HepG2 (cell line): Measurements from ENCODE around the gene NOS1AP. TPM values are rescaled to one million over a fixed set of nuclear protein-coding genes. Genes with fewer than 3 reads are reported as not detected.

Experiments
- ATAC-seq: fragments of 200-7000 bp; cut with Tn5 transposase; 3 replicates; pipeline ENCODE4 v1.9.1; 2020; ENCODE audit warnings: mild to moderate bottlenecking, moderate library complexity
- BruUV-seq: library from RNA; stranded (reverse); fragments of 400-500 nt; replicated peaks from 2 replicates; lab custom pipeline; 2021; lab: Mats Ljungman, UMichigan
- CTCF ChIA-PET: fragments of 300-600 bp; formaldehyde crosslinking; extraction: SDS; loops from one replicate; lab custom pipeline; 2021; ENCODE audit warnings: low total read pairs, inconsistent platforms, low intra/inter-chr PET ratio; lab: Yijun Ruan, JAX
- POLR2A ChIA-PET: fragments of 350-600 bp; sonication (Branson Sonifier 250); formaldehyde crosslinking; loops from one replicate; lab custom pipeline; 2020; ENCODE audit warnings: antibody characterized with exemption, inconsistent platforms; lab: Yijun Ruan, JAX
- DNase-seq: peaks from one replicate; pipeline ENCODE4 v3.0.0-alpha.2; 2015; ENCODE audit warnings: low spot score
- FAIRE-seq: peaks from 3 replicates; lab custom pipeline; 2011; peaks lifted over from hg19 to GRCh38; lab: Jason Lieb, UNC
- H2AFZ ChIP-seq: one replicate; pipeline ENCODE4 v1.6.1; 2011; ENCODE audit warnings: low read length, inconsistent platforms
- H3K27ac ChIP-seq: fragments of 300-600 bp; 3 replicates; pipeline ENCODE4 v1.8.0; 2011; ENCODE audit warnings: mixed run types, mild to moderate bottlenecking, mixed read lengths, low read length, inconsistent platforms; ENCODE audit not compliant: insufficient read depth; ENCODE audit errors: extremely low read length
- H3K27me3 ChIP-seq, 2 experiments: fragments of 200-600 bp in 1 of 2; 2 replicates in 1 of 2; 3 replicates in 1 of 2; pipeline versions ENCODE4 v1.6.0 to v1.8.0; 2011; ENCODE audit warnings: low read length in 2 of 2, mild to moderate bottlenecking in 2 of 2, moderate library complexity in 2 of 2, inconsistent platforms in 1 of 2; ENCODE audit not compliant: insufficient read depth in 2 of 2, control insufficient read depth in 1 of 2
- H3K36me3 ChIP-seq, 2 experiments: fragments of 200-600 bp in 1 of 2; replicated peaks in 1 of 2; 2 replicates in 1 of 2; 3 replicates in 1 of 2; pipeline versions ENCODE4 v1.5.1 to v1.8.0; 2011; ENCODE audit warnings: low read length in 2 of 2, inconsistent platforms in 1 of 2; ENCODE audit not compliant: insufficient read depth in 2 of 2, control insufficient read depth in 1 of 2
- H3K4me1 ChIP-seq: 2 replicates; pipeline ENCODE4 v1.5.1; 2012; ENCODE audit warnings: low read length, inconsistent platforms; ENCODE audit not compliant: insufficient read depth
- H3K4me2 ChIP-seq: 2 replicates; pipeline ENCODE4 v1.6.0; 2011; ENCODE audit warnings: low read depth, low read length, inconsistent platforms
- H3K4me3 ChIP-seq, 3 experiments: fragments of 200-600 bp in 1 of 3; sonication (generic), shearing (Covaris generic) in 1 of 3; replicated peaks in 1 of 3; 2 replicates each; pipeline ENCODE4 v1.5.1; 2011 to 2016; ENCODE audit warnings: low read length in 3 of 3, inconsistent platforms in 2 of 3, low read depth in 2 of 3, mild to moderate bottlenecking in 2 of 3, control low read depth in 1 of 3, mixed read lengths in 1 of 3; ENCODE audit not compliant: insufficient read depth in 1 of 3
- H3K79me2 ChIP-seq: one replicate; pipeline ENCODE4 v1.6.1; 2011; ENCODE audit warnings: low read length, inconsistent platforms; ENCODE audit not compliant: insufficient read depth
- H3K9ac ChIP-seq: 2 replicates; pipeline ENCODE4 v1.6.0; 2011; ENCODE audit warnings: mild to moderate bottlenecking, low read depth, low read length, inconsistent platforms; ENCODE audit not compliant: insufficient read depth
- H3K9me3 ChIP-seq: 2 replicates; pipeline ENCODE4 v1.5.1; 2012; ENCODE audit warnings: mild to moderate bottlenecking, low read length
- H4K20me1 ChIP-seq: 2 replicates; pipeline ENCODE4 v1.6.0; 2011; ENCODE audit warnings: inconsistent platforms, mild to moderate bottlenecking, low read length, moderate library complexity; ENCODE audit not compliant: insufficient read depth
- TEAD2 ChIP-seq: sonication (generic); formaldehyde crosslinking; IDR thresholded peaks from 2 replicates; pipeline ENCODE4 v1.9.0; 2021; ENCODE audit warnings: missing genetic modification reagents
- ZBTB14 ChIP-seq: sonication (generic); formaldehyde crosslinking; IDR thresholded peaks from 2 replicates; pipeline ENCODE4 v1.4.0; 2020; ENCODE audit warnings: missing genetic modification reagents
- ZBTB7B ChIP-seq: sonication (generic); formaldehyde crosslinking; IDR thresholded peaks from 2 replicates; pipeline ENCODE4 v1.4.0; 2020; ENCODE audit warnings: missing genetic modification reagents
- ZNF512B ChIP-seq: sonication (generic); formaldehyde crosslinking; IDR thresholded peaks from 2 replicates; pipeline ENCODE4 v1.5.1; 2020; ENCODE audit warnings: missing genetic modification reagents, mild to moderate bottlenecking, borderline replicate concordance
- ZNF709 ChIP-seq: sonication (generic); formaldehyde crosslinking; IDR thresholded peaks from 2 replicates; pipeline ENCODE4 v1.5.0; 2020; ENCODE audit warnings: mild to moderate bottlenecking, missing genetic modification reagents
- ZNF891 ChIP-seq: sonication (generic); formaldehyde crosslinking; IDR thresholded peaks from 2 replicates; pipeline ENCODE4 v1.5.0; 2020; ENCODE audit warnings: mild to moderate bottlenecking, missing genetic modification reagents
- WGBS: methylation state at CpG from one replicate; pipeline ENCODE4 v1.1.6; 2017; ENCODE audit warnings: low lambda C conversion rate; 5-methylcytosine and 5-hydroxymethylcytosine counted together
- in situ Hi-C: cut with HindIII; loops from 2 replicates; pipeline ENCODE4 v1.10.0; 2017; ENCODE audit warnings: low pct_unique_long_range_greater_than_20kb; ENCODE audit not compliant: extremely low pct_ligation_motif_present
- intact Hi-C: fragments of 100-400 bp; cut with micrococcal nuclease; formaldehyde crosslinking; loops from one replicate; pipeline ENCODE4 v1.10.0; 2022; ENCODE audit not compliant: unreplicated experiment
- polyA plus RNA-seq, 8 experiments: library from polyadenylated mRNA; depleted of rRNA in 3 of 8; stranded (reverse) in 7 of 8; unstranded in 1 of 8; fragments of >200 nt; fragmentation: Illumina TruSeq in 4 of 8; extraction: Trizol in 4 of 8; gene quantifications; 2 replicates each; pipeline versions ENCODE4 v1.2.1 to v1.2.3, GENCODE V29; 2011 to 2016; ENCODE audit warnings: low read depth in 4 of 8, missing spikeins in 1 of 8, mixed read lengths in 1 of 8; ENCODE audit not compliant: insufficient read depth in 1 of 8
- total RNA-seq, 5 experiments: library from RNA; depleted of rRNA; stranded (reverse); fragments of >200 nt; fragmentation: Illumina TruSeq; extraction: Trizol; gene quantifications; 2 replicates each; pipeline ENCODE4 v1.2.3, GENCODE V29; 2016; ENCODE audit warnings: low read depth in 1 of 5
- TF ChIP-seq, protein P1 (sequence below): sonication (generic); formaldehyde crosslinking; conservative IDR thresholded peaks from 2 replicates; pipeline ENCODE4 v1.5.0; 2020; ENCODE audit warnings: missing genetic modification reagents
- TF ChIP-seq, protein P2 (sequence below): sonication (generic); formaldehyde crosslinking; IDR thresholded peaks from 2 replicates; pipeline ENCODE4 v1.4.0; 2020; ENCODE audit warnings: missing genetic modification reagents
- TF ChIP-seq, protein P3 (sequence below): IDR thresholded peaks from 2 replicates; pipeline ENCODE4 v1.6.1; 2016; ENCODE audit warnings: low read depth, control low read depth
- TF ChIP-seq, protein P4 (sequence below): sonication (generic); formaldehyde crosslinking; conservative IDR thresholded peaks from 2 replicates; pipeline ENCODE4 v1.8.0; 2022; ENCODE audit warnings: low read depth, missing genetic modification reagents
- TF ChIP-seq, protein P5 (sequence below): sonication (generic); formaldehyde crosslinking; IDR thresholded peaks from 2 replicates; pipeline ENCODE4 v1.4.0; 2020; ENCODE audit warnings: missing genetic modification reagents, borderline replicate concordance

NOS1AP gene
- total and polyA plus RNA-seq, 2 of the 13 experiments (the other 11 are each of a cell fraction or from before 2014, with no cell fraction given), result 2.0 to 3.3 TPM

GRCh38 chr1:162335126-162335525 is 265.6 kb downstream of the NOS1AP start:
- Histone ChIP-seq H3K79me2 (no peaks in the 10 kb centered on the region), H3K4me3 (no peak overlapping the region), H3K4me2 (no peak overlapping the region), H3K27me3 (no peaks in the 10 kb centered on the region), H3K27ac (no peak overlapping the region), H4K20me1 (no peaks in the 10 kb centered on the region), H3K9me3 (no peaks in the 10 kb centered on the region), H3K36me3 (peaks cover 0 to 24% of the 10 kb centered on the region in 2 experiments; a peak in 2 of 5 replicates), H2AFZ (no peak overlapping the region), H3K9ac (no peak overlapping the region), H3K4me1 (no peaks in the 10 kb centered on the region)
- WGBS, result 98% methylated on average over 5 of the region's 5 CpGs
- intact Hi-C loops, result no loop called here
- DNase-seq (no peak), ATAC-seq (no peak), FAIRE-seq (no peak)
- CTCF ChIA-PET, result no interaction called here
- POLR2A ChIA-PET, result no interaction called here
- no TSS peak for BruUV-seq
- in situ Hi-C loops, result no loop called here
- TF ChIP-seq, protein P1, sequence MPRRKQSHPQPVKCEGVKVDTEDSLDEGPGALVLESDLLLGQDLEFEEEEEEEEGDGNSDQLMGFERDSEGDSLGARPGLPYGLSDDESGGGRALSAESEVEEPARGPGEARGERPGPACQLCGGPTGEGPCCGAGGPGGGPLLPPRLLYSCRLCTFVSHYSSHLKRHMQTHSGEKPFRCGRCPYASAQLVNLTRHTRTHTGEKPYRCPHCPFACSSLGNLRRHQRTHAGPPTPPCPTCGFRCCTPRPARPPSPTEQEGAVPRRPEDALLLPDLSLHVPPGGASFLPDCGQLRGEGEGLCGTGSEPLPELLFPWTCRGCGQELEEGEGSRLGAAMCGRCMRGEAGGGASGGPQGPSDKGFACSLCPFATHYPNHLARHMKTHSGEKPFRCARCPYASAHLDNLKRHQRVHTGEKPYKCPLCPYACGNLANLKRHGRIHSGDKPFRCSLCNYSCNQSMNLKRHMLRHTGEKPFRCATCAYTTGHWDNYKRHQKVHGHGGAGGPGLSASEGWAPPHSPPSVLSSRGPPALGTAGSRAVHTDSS (CRISPR knock-in tag), result no peak
- TF ChIP-seq, protein P2, sequence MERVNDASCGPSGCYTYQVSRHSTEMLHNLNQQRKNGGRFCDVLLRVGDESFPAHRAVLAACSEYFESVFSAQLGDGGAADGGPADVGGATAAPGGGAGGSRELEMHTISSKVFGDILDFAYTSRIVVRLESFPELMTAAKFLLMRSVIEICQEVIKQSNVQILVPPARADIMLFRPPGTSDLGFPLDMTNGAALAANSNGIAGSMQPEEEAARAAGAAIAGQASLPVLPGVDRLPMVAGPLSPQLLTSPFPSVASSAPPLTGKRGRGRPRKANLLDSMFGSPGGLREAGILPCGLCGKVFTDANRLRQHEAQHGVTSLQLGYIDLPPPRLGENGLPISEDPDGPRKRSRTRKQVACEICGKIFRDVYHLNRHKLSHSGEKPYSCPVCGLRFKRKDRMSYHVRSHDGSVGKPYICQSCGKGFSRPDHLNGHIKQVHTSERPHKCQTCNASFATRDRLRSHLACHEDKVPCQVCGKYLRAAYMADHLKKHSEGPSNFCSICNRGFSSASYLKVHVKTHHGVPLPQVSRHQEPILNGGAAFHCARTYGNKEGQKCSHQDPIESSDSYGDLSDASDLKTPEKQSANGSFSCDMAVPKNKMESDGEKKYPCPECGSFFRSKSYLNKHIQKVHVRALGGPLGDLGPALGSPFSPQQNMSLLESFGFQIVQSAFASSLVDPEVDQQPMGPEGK (CRISPR knock-in tag), result no peak
- TF ChIP-seq TEAD2 (CRISPR knock-in tag), result no peak
- no peak for TF ChIP-seq ZNF709 (CRISPR knock-in tag)
- no peak for TF ChIP-seq ZNF891
- TF ChIP-seq ZNF512B (CRISPR knock-in tag), result no peak
- TF ChIP-seq, protein P3, sequence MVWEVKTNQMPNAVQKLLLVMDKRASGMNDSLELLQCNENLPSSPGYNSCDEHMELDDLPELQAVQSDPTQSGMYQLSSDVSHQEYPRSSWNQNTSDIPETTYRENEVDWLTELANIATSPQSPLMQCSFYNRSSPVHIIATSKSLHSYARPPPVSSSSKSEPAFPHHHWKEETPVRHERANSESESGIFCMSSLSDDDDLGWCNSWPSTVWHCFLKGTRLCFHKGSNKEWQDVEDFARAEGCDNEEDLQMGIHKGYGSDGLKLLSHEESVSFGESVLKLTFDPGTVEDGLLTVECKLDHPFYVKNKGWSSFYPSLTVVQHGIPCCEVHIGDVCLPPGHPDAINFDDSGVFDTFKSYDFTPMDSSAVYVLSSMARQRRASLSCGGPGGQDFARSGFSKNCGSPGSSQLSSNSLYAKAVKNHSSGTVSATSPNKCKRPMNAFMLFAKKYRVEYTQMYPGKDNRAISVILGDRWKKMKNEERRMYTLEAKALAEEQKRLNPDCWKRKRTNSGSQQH (CRISPR knock-in tag), result no peak
- TF ChIP-seq, protein P4, sequence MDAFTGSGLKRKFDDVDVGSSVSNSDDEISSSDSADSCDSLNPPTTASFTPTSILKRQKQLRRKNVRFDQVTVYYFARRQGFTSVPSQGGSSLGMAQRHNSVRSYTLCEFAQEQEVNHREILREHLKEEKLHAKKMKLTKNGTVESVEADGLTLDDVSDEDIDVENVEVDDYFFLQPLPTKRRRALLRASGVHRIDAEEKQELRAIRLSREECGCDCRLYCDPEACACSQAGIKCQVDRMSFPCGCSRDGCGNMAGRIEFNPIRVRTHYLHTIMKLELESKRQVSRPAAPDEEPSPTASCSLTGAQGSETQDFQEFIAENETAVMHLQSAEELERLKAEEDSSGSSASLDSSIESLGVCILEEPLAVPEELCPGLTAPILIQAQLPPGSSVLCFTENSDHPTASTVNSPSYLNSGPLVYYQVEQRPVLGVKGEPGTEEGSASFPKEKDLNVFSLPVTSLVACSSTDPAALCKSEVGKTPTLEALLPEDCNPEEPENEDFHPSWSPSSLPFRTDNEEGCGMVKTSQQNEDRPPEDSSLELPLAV (CRISPR knock-in tag), result no peak
- no peak for TF ChIP-seq ZBTB14 (CRISPR knock-in tag)
- TF ChIP-seq ZBTB7B (CRISPR knock-in tag), result no peak
- TF ChIP-seq, protein P5, sequence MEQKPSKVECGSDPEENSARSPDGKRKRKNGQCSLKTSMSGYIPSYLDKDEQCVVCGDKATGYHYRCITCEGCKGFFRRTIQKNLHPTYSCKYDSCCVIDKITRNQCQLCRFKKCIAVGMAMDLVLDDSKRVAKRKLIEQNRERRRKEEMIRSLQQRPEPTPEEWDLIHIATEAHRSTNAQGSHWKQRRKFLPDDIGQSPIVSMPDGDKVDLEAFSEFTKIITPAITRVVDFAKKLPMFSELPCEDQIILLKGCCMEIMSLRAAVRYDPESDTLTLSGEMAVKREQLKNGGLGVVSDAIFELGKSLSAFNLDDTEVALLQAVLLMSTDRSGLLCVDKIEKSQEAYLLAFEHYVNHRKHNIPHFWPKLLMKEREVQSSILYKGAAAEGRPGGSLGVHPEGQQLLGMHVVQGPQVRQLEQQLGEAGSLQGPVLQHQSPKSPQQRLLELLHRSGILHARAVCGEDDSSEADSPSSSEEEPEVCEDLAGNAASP, result no peak
